A549 (cell line): ENCODE measurements around the gene FUOM. TPM values are rescaled to one million over a fixed set of nuclear protein-coding genes. Genes with fewer than 3 reads are reported as not detected.

ENCODE experiments used
- ATAC-seq, 2 experiments: fragments of 200-7000 bp in 1 of 2; fragments of >200 bp in 1 of 2; cut with Nextera tagmentation in 1 of 2; cut with Tn5 transposase in 1 of 2; 3 replicates each; pipeline versions ENCODE4 v1.8.0 to v1.9.1; 2018 to 2020; ENCODE audit warnings: mild to moderate bottlenecking in 1 of 2, moderate library complexity in 1 of 2
- CTCF ChIA-PET: fragments of 300-600 bp; sonication (Branson Sonifier 250); formaldehyde crosslinking; extraction: SDS; loops from one replicate; lab custom pipeline; 2021; ENCODE audit warnings: antibody characterized with exemption, inconsistent platforms; lab: Yijun Ruan, JAX
- POLR2A ChIA-PET: fragments of 350-600 bp; formaldehyde crosslinking; extraction: SDS; loops from one replicate; lab custom pipeline; 2021; ENCODE audit warnings: antibody characterized with exemption, inconsistent platforms; lab: Yijun Ruan, JAX
- DNase-seq, 2 experiments: peaks; one replicate each; pipeline versions ENCODE4 v3.0.0 to v3.0.0-alpha.2; 2011 to 2016; ENCODE audit warnings: low read depth in 1 of 2, low spot score in 1 of 2
- FAIRE-seq: peaks from 2 replicates; lab custom pipeline; 2011; peaks lifted over from hg19 to GRCh38; lab: Jason Lieb, UNC
- H3K27ac ChIP-seq, 2 experiments: fragments of >200 bp; sonication (Bioruptor Twin); formaldehyde crosslinking; 3 replicates each; pipeline ENCODE4 v1.5.1; 2016 to 2017
- H3K4me1 ChIP-seq: fragments of >200 bp; sonication (Bioruptor Twin); formaldehyde crosslinking; 3 replicates; pipeline ENCODE4 v1.6.1; 2016
- H3K4me2 ChIP-seq: fragments of >200 bp; sonication (Bioruptor Twin); formaldehyde crosslinking; 3 replicates; pipeline ENCODE4 v1.6.1; 2016
- H3K4me3 ChIP-seq: fragments of >200 bp; sonication (Bioruptor Twin); formaldehyde crosslinking; 3 replicates; pipeline ENCODE4 v1.5.1; 2016
- H3K9me3 ChIP-seq: fragments of >200 bp; sonication (Bioruptor Twin); formaldehyde crosslinking; 3 replicates; pipeline ENCODE4 v1.6.1; 2016
- CBX2 ChIP-seq: fragments of 200-600 bp; sonication (generic); IDR thresholded peaks from 2 replicates; pipeline ENCODE4 v1.6.1; 2016; ENCODE audit warnings: low read depth, mild to moderate bottlenecking, borderline replicate concordance
- CEBPB ChIP-seq, 2 experiments: fragments of >200 bp in 1 of 2; sonication (Bioruptor Twin) in 1 of 2; formaldehyde crosslinking in 1 of 2; IDR thresholded peaks; 2 replicates each; pipeline ENCODE4 v1.6.1; 2012 to 2016
- E2F6 ChIP-seq: IDR thresholded peaks from 2 replicates; pipeline ENCODE4 v1.6.1; 2012; ENCODE audit warnings: low read depth, borderline replicate concordance
- EHF ChIP-seq: fragments of 250-450 bp; sonication (Bioruptor Pico); IDR thresholded peaks from 2 replicates; pipeline ENCODE4 v1.5.0; 2020; ENCODE audit warnings: mild to moderate bottlenecking
- EP300 ChIP-seq, 2 experiments: fragments of >200 bp; sonication (Bioruptor Twin); formaldehyde crosslinking; IDR thresholded peaks; 2 replicates in 1 of 2; 3 replicates in 1 of 2; pipeline ENCODE4 v1.6.1; 2016 to 2017
- ESRRA ChIP-seq: fragments of 150-350 bp; IDR thresholded peaks from 2 replicates; pipeline ENCODE4 v1.6.1; 2014; ENCODE audit warnings: mild to moderate bottlenecking, low read length, borderline replicate concordance
- FOSL2 ChIP-seq, 2 experiments: fragments of 450-650 bp in 1 of 2; fragments of >200 bp in 1 of 2; sonication (Bioruptor Twin) in 1 of 2; formaldehyde crosslinking; IDR thresholded peaks; 2 replicates each; pipeline versions ENCODE4 v1.5.0 to v1.6.1; 2016 to 2020; ENCODE audit warnings: mild to moderate bottlenecking in 1 of 2, moderate library complexity in 1 of 2
- HES2 ChIP-seq: fragments of >200 bp; sonication (Bioruptor Twin); formaldehyde crosslinking; IDR thresholded peaks from 2 replicates; pipeline ENCODE4 v1.6.1; 2016
- JUN ChIP-seq, 2 experiments: fragments of >200 bp; sonication (Bioruptor Twin); formaldehyde crosslinking; IDR thresholded peaks; 2 replicates in 1 of 2; 3 replicates in 1 of 2; pipeline ENCODE4 v1.6.1; 2016 to 2017
- JUNB ChIP-seq: fragments of >200 bp; sonication (Bioruptor Twin); formaldehyde crosslinking; IDR thresholded peaks from 2 replicates; pipeline ENCODE4 v1.6.1; 2016
- MYC ChIP-seq: IDR thresholded peaks from 2 replicates; pipeline ENCODE4 v1.6.1; 2012; ENCODE audit warnings: mild to moderate bottlenecking, inconsistent platforms, low read length, improper control_type of control experiment, borderline replicate concordance
- POLR2A ChIP-seq: IDR thresholded peaks from 2 replicates; pipeline ENCODE4 v1.6.1; 2012; ENCODE audit warnings: mild to moderate bottlenecking, low read length
- POLR2AphosphoS2 ChIP-seq: conservative IDR thresholded peaks from 2 replicates; pipeline ENCODE4 v1.6.1; 2012; ENCODE audit warnings: low read length, improper control_type of control experiment, inconsistent platforms
- RAD21 ChIP-seq, 2 experiments: fragments of >200 bp in 1 of 2; sonication (Bioruptor Twin) in 1 of 2; formaldehyde crosslinking in 1 of 2; IDR thresholded peaks in 1 of 2; conservative IDR thresholded peaks in 1 of 2; 2 replicates in 1 of 2; 3 replicates in 1 of 2; pipeline ENCODE4 v1.6.1; 2012 to 2018; ENCODE audit warnings: inconsistent platforms in 1 of 2
- RARB ChIP-seq: fragments of 250-450 bp; sonication (Bioruptor Pico); IDR thresholded peaks from 2 replicates; pipeline ENCODE4 v1.8.0; 2021; ENCODE audit warnings: mild to moderate bottlenecking, moderate library complexity
- ZNF302 ChIP-seq: fragments of 250-450 bp; sonication (Bioruptor Pico); IDR thresholded peaks from 2 replicates; pipeline ENCODE4 v1.9.0; 2021; ENCODE audit warnings: inconsistent platforms, mild to moderate bottlenecking, moderate library complexity
- ZSCAN20 ChIP-seq: fragments of 250-450 bp; sonication (Bioruptor Pico); IDR thresholded peaks from 2 replicates; pipeline ENCODE4 v1.8.0; 2022; ENCODE audit warnings: mild to moderate bottlenecking, moderate library complexity
- WGBS: methylation state at CpG from one replicate; pipeline ENCODE4 v1.1.6; 2017; ENCODE audit errors: missing lambda C conversion rate; 5-methylcytosine and 5-hydroxymethylcytosine counted together
- polyA plus RNA-seq, 4 experiments: library from polyadenylated mRNA; depleted of rRNA in 3 of 4; stranded (reverse); fragments of >200 nt; fragmentation: RNase III in 1 of 4; extraction: RNeasy Plus Mini Kit Qiagen cat#74134 plus additional on column Dnase treatment in 1 of 4; gene quantifications; 2 replicates in 3 of 4; 3 replicates in 1 of 4; pipeline ENCODE4 v1.2.3, GENCODE V29; 2011 to 2017
- TF ChIP-seq, protein P1 (sequence below): fragments of 200-600 bp; sonication (generic); IDR thresholded peaks from 2 replicates; pipeline ENCODE4 v1.6.1; 2016; ENCODE audit warnings: antibody characterized with exemption, mild to moderate bottlenecking, moderate library complexity
- TF ChIP-seq, protein P2 (sequence below): fragments of >200 bp; sonication (Bioruptor Twin); formaldehyde crosslinking; IDR thresholded peaks from 3 replicates; pipeline ENCODE4 v1.5.1; 2016
- TF ChIP-seq, protein P3 (sequence below): IDR thresholded peaks from 2 replicates; pipeline ENCODE4 v1.6.1; 2012

FUOM gene
- polyA plus RNA-seq, 2 of the 4 experiments (the other 2 are of a cell fraction), result 6.8 to 8.1 TPM

- H3K4me3 ChIP-seq, result peak overlapping the region; percentile 94
Measured at GRCh38 chr10:133377818-133378250, 20.0 kb upstream of the FUOM start.

More at GRCh38 chr10:133377818-133378250, 20.0 kb upstream of the FUOM start:
- ChIA-PET CTCF (interaction anchor here (1.3 to 2.3 kb wide), 2 partner anchors 49 to 63 kb away, joined by 4 to 15 read pairs; no protein-coding TSS in a partner anchor), POLR2A (no interaction called here)
- peak overlapping the region; percentile 76 to 92 for H3K27ac ChIP-seq
- 60% methylated on average over 2 of the region's 20 CpGs for WGBS
- FAIRE-seq (no peak), ATAC-seq (peak in 1 of 2 experiments; percentile 32; a peak in 2 of 6 replicates), DNase-seq (no peak)
- peak overlapping the region; percentile 93 for H3K4me2 ChIP-seq
- H3K4me1 ChIP-seq, result peaks cover 9% of the 10 kb centered on the region; the same call in 1 of the 3 replicates
- TF ChIP-seq ZSCAN20 (CRISPR knock-in tag) (no peak), CBX2 (no peak), EP300 (IDR thresholded peaks at IDR 0.05) (no peak), EHF (CRISPR knock-in tag) (no peak), POLR2A (no peak), E2F6 (no peak), ZNF302 (CRISPR knock-in tag) (no peak), ESRRA (no peak), HES2 (no peak), MYC (no peak), JUNB (no peak), RAD21 (conservative IDR thresholded peaks at IDR 0.05 in 1 of 2, IDR thresholded peaks at IDR 0.05 in 1 of 2) (no peak), CEBPB (IDR thresholded peaks at IDR 0.05) (no peak), JUN (IDR thresholded peaks at IDR 0.05) (no peak), RARB (CRISPR knock-in tag) (no peak), FOSL2 (IDR thresholded peaks at IDR 0.05) (no peak), FOSL2 (CRISPR knock-in tag; IDR thresholded peaks at IDR 0.05) (no peak), POLR2AphosphoS2 (no peak)
- TF ChIP-seq, protein P1, sequence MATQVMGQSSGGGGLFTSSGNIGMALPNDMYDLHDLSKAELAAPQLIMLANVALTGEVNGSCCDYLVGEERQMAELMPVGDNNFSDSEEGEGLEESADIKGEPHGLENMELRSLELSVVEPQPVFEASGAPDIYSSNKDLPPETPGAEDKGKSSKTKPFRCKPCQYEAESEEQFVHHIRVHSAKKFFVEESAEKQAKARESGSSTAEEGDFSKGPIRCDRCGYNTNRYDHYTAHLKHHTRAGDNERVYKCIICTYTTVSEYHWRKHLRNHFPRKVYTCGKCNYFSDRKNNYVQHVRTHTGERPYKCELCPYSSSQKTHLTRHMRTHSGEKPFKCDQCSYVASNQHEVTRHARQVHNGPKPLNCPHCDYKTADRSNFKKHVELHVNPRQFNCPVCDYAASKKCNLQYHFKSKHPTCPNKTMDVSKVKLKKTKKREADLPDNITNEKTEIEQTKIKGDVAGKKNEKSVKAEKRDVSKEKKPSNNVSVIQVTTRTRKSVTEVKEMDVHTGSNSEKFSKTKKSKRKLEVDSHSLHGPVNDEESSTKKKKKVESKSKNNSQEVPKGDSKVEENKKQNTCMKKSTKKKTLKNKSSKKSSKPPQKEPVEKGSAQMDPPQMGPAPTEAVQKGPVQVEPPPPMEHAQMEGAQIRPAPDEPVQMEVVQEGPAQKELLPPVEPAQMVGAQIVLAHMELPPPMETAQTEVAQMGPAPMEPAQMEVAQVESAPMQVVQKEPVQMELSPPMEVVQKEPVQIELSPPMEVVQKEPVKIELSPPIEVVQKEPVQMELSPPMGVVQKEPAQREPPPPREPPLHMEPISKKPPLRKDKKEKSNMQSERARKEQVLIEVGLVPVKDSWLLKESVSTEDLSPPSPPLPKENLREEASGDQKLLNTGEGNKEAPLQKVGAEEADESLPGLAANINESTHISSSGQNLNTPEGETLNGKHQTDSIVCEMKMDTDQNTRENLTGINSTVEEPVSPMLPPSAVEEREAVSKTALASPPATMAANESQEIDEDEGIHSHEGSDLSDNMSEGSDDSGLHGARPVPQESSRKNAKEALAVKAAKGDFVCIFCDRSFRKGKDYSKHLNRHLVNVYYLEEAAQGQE, result no peak
- TF ChIP-seq, protein P2, sequence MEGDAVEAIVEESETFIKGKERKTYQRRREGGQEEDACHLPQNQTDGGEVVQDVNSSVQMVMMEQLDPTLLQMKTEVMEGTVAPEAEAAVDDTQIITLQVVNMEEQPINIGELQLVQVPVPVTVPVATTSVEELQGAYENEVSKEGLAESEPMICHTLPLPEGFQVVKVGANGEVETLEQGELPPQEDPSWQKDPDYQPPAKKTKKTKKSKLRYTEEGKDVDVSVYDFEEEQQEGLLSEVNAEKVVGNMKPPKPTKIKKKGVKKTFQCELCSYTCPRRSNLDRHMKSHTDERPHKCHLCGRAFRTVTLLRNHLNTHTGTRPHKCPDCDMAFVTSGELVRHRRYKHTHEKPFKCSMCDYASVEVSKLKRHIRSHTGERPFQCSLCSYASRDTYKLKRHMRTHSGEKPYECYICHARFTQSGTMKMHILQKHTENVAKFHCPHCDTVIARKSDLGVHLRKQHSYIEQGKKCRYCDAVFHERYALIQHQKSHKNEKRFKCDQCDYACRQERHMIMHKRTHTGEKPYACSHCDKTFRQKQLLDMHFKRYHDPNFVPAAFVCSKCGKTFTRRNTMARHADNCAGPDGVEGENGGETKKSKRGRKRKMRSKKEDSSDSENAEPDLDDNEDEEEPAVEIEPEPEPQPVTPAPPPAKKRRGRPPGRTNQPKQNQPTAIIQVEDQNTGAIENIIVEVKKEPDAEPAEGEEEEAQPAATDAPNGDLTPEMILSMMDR, result no peak
- TF ChIP-seq, protein P3, sequence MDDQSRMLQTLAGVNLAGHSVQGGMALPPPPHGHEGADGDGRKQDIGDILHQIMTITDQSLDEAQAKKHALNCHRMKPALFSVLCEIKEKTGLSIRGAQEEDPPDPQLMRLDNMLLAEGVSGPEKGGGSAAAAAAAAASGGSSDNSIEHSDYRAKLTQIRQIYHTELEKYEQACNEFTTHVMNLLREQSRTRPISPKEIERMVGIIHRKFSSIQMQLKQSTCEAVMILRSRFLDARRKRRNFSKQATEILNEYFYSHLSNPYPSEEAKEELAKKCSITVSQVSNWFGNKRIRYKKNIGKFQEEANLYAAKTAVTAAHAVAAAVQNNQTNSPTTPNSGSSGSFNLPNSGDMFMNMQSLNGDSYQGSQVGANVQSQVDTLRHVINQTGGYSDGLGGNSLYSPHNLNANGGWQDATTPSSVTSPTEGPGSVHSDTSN, result no peak
- H3K9me3 ChIP-seq, result no peaks in the 10 kb centered on the region
